Psoas muscle (tissue), 8 donors: ENCODE measurements around the gene BRIP1. TPM values are rescaled to one million over a fixed set of nuclear protein-coding genes. Genes with fewer than 3 reads are reported as not detected.

Experiments
- ATAC-seq, 4 donors: fragments of 200-7000 bp; cut with Tn5 transposase; one replicate each; pipeline ENCODE4 v1.9.1; 2020; ENCODE audit warnings: moderate library complexity in 3 of 4, mild to moderate bottlenecking in 2 of 4
- DNase-seq, 2 donors: peaks; one replicate each; pipeline ENCODE4 v3.0.0-alpha.2; 2020
- H3K27ac ChIP-seq: fragments of 200-600 bp; one replicate; pipeline ENCODE4 v1.8.0; 2022
- H3K27me3 ChIP-seq, 3 donors: fragments of 200-600 bp in 1 of 3; one replicate each; pipeline versions ENCODE4 v1.6.1 to v1.8.0; 2013 to 2022; ENCODE audit warnings: low read length in 2 of 3, mild to moderate bottlenecking in 2 of 3, moderate library complexity in 1 of 3; ENCODE audit not compliant: insufficient read depth in 3 of 3
- H3K36me3 ChIP-seq, 2 donors: fragments of 200-600 bp in 1 of 2; one replicate each; pipeline versions ENCODE4 v1.6.1 to v1.8.0; 2013 to 2022; ENCODE audit warnings: low read depth in 1 of 2, mild to moderate bottlenecking in 1 of 2, moderate library complexity in 1 of 2; ENCODE audit not compliant: insufficient read depth in 1 of 2
- H3K4me1 ChIP-seq: fragments of 200-600 bp; one replicate; pipeline ENCODE4 v1.8.0; 2022
- H3K4me3 ChIP-seq: fragments of 200-600 bp; one replicate; pipeline ENCODE4 v1.8.0; 2022; ENCODE audit warnings: mild to moderate bottlenecking
- H3K9me3 ChIP-seq: fragments of 200-600 bp; one replicate; pipeline ENCODE4 v1.8.0; 2022
- CTCF ChIP-seq: fragments of 200-600 bp; IDR thresholded peaks from one replicate; pipeline ENCODE4 v1.8.0; 2022; ENCODE audit warnings: antibody characterized with exemption
- WGBS, 3 donors: extraction: QIAGEN DNeasy Blood & Tissue Kit; methylation state at CpG; one replicate each; pipeline versions ENCODE4 v1.1.6 to v1.1.7; 2013; 5-methylcytosine and 5-hydroxymethylcytosine counted together
- intact Hi-C, 2 donors: fragments of 100-400 bp; cut with DNase I; formaldehyde crosslinking; loops; one replicate each; pipeline versions ENCODE4 v1.11.0 to v1.14.2; 2022
- polyA plus RNA-seq, 3 donors: library from polyadenylated mRNA; stranded (reverse); fragments of 200-250 nt; gene quantifications; one replicate each; pipeline ENCODE4 v1.2.3, GENCODE V29; 2013
- total RNA-seq, 4 donors: library from RNA; stranded (reverse); fragmentation: NEBNext Ultra II Directional in 2 of 4; extraction: Animal tissue kit (Norgen Biotek cat#: 25700) in 2 of 4; gene quantifications; one replicate each; pipeline versions ENCODE4 v1.2.1 to v1.2.4, GENCODE V29; 2021 to 2023
- donor health status: healthy with polysubstance abuse.
- donor health status: DM: no; HTN: no; CAD: no; lungs with moderate emphysema.
- donor health status: Bipolar disorder and iron deficiency.
- donor health status: healthy.
- donor health status: DM: yes; HTN: yes; CAD: no.
- donor health status: DM: no; HTN: no; CAD: no.
- donor health status: DM: no; HTN: no; CAD: no.
- donor health status: DM: yes; HTN: yes; CAD: no.

Gene BRIP1
- total and polyA plus RNA-seq, 7 donors = 0.03 to 0.40 (median 0.19) TPM; not detected in 1

- DNase-seq (no peak), ATAC-seq (no peak)
- Histone ChIP-seq H3K4me1 (no peaks in the 10 kb centered on the region), H3K27ac (no peak overlapping the region), H3K9me3 (no peaks in the 10 kb centered on the region), H3K4me3 (no peak overlapping the region), H3K36me3 (no peaks in the 10 kb centered on the region), H3K27me3 (no peaks in the 10 kb centered on the region)
- intact Hi-C loops = no loop called here
- TF ChIP-seq CTCF = no peak
- WGBS, 3 donors = 96 to 98% (median 98%) methylated on average over 3 of the region's 3 CpGs
Measured at GRCh38 chr17:61847659-61848058, 15.7 kb downstream of the BRIP1 start.

- Histone ChIP-seq H3K4me3 (no peak overlapping the region), H3K9me3 (no peaks in the 10 kb centered on the region), H3K36me3 (no peaks in the 10 kb centered on the region), H3K27ac (no peak overlapping the region), H3K4me1 (no peaks in the 10 kb centered on the region), H3K27me3 (no peaks in the 10 kb centered on the region)
- intact Hi-C loops = no loop called here
- 91 to 94% (median 91%) methylated on average over 3 of the region's 3 CpGs for WGBS, 3 donors
- ATAC-seq = no peak
- TF ChIP-seq CTCF = no peak
- DNase-seq = no peak
Measured at GRCh38 chr17:61846761-61847375, 16.5 kb downstream of the BRIP1 start.

GRCh38 chr17:61846088-61846487, 17.2 kb downstream of the BRIP1 start:
- no peaks in the 10 kb centered on the region for H3K36me3 ChIP-seq
- no peaks in the 10 kb centered on the region for H3K4me1 ChIP-seq
- no peaks in the 10 kb centered on the region for H3K9me3 ChIP-seq
- H3K4me3 ChIP-seq = no peak overlapping the region
- H3K27ac ChIP-seq = no peak overlapping the region
- no peaks in the 10 kb centered on the region for H3K27me3 ChIP-seq
- intact Hi-C loops = no loop called here
- TF ChIP-seq CTCF = no peak
- DNase-seq = no peak
- WGBS, 3 donors = 97 to 98% (median 97%) methylated on average over 8 of the region's 8 CpGs
- ATAC-seq = no peak

GRCh38 chr17:61843435-61843834, 19.9 kb downstream of the BRIP1 start:
- H3K27me3 ChIP-seq = no peaks in the 10 kb centered on the region
- no peak overlapping the region for H3K4me3 ChIP-seq

More at GRCh38 chr17:61843435-61843834, 19.9 kb downstream of the BRIP1 start:
- intact Hi-C loops = no loop called here
- WGBS, 3 donors = 80 to 83% (median 82%) methylated on average over 1 of the region's 1 CpG
- TF ChIP-seq CTCF = no peak
- Histone ChIP-seq H3K4me1 (no peaks in the 10 kb centered on the region), H3K9me3 (no peaks in the 10 kb centered on the region), H3K36me3 (no peaks in the 10 kb centered on the region), H3K27ac (no peak overlapping the region)
- ATAC-seq (no peak), DNase-seq (no peak)
